ENCODE data around the gene FBXL16. TPM values are rescaled to one million over a fixed set of nuclear protein-coding genes. Genes with fewer than 3 reads are reported as not detected.

FBXL16 gene
- polyA plus RNA-seq, 1 donor from 2014 or later = 3.4 TPM

GRCh38 chr16:718389-718788, 12.8 kb upstream of the FBXL16 start:
- Histone ChIP-seq H3K27ac (ENCODE audit: low read length) (peak overlapping the region; percentile 89), H2AFZ (ENCODE audit: low read depth, low read length) (no peak overlapping the region), H3K4me2 (ENCODE audit: low read length) (no peak overlapping the region), H3K79me2 (replicated peaks; ENCODE audit: insufficient read depth, low read length) (peaks cover 10% of the 10 kb centered on the region), H3K9ac (ENCODE audit: low read length) (peak overlapping the region; percentile 90), H3K27me3 (ENCODE audit: insufficient read depth, low read depth, low read length) (no peaks in the 10 kb centered on the region), H3K4me3 (ENCODE audit: low read length) (no peak overlapping the region), H3K9me3 (ENCODE audit: low read length) (no peaks in the 10 kb centered on the region), H3K9me2 (ENCODE audit: insufficient read depth, low read length) (no peaks in the 10 kb centered on the region), H3F3A (ENCODE audit: insufficient read depth, low read length, poor library complexity, severe bottlenecking) (no peaks in the 10 kb centered on the region), H3K36me3 (ENCODE audit: insufficient read depth, low read length) (no peaks in the 10 kb centered on the region), H4K20me1 (ENCODE audit: insufficient read depth) (no peaks in the 10 kb centered on the region)
- TF ChIP-seq REST (IDR thresholded peaks at IDR 0.05; ENCODE audit: borderline replicate concordance) = no peak
- TF ChIP-seq RAD21 (conservative IDR thresholded peaks at IDR 0.05) = no peak
- no peak for TF ChIP-seq EP300 (conservative IDR thresholded peaks at IDR 0.05; ENCODE audit: poor library complexity, severe bottlenecking)
- TF ChIP-seq SMC3 (conservative IDR thresholded peaks at IDR 0.05; ENCODE audit: poor library complexity) = no peak
- TF ChIP-seq CTCF (IDR thresholded peaks at IDR 0.05; ENCODE audit: poor library complexity, severe bottlenecking) = no peak
- TF ChIP-seq MXI1 (conservative IDR thresholded peaks at IDR 0.05; ENCODE audit: poor library complexity, severe bottlenecking) = no peak
- no peak for TF ChIP-seq POLR2AphosphoS5 (IDR thresholded peaks at IDR 0.05)
- TF ChIP-seq TAF1 (IDR thresholded peaks at IDR 0.05; ENCODE audit: low read depth) = no peak
- no peak for TF ChIP-seq EZH2 (IDR thresholded peaks at IDR 0.05; ENCODE audit: borderline replicate concordance, insufficient read depth, low read length, poor library complexity, severe bottlenecking)

DNA sequence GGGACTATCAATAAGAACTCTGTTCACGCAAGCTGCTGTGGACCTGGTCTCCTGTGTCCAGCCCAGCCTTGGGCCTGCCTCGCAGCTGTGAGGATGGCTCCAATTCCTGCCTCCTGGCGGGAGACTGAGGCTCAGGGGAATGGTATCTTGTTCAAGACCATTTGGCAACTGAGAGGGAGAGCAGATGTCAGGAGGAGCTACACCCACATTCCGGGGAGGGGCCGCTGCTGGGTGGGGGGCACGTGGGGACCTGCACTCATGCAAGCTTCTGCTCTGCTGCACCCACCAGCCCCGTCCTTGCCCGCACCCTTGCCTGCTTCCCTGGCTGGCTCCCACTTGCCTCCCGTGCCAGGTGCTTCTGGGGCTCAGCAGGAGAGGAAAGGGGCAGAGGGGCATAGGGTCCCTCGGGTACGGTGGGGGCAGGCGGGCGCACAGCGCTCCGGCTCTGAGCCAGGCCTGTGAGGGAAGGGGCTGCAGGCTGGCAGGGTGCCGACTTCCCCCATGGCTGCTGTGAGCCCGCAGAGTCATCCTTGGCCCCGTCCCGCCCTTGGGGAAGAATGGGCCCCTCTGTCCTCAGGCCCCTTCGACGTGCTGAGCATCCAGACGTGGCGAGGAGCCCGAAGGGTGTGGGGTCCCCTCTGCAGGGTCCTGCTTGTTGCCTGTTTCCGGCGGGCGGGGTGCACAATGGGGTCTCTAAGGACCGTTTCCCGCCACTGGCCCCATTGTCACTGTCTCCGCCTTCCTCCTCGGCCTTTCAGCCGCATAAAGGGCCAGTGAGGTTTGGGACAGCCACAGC, 12.0 kb upstream of the FBXL16 start:
- TF ChIP-seq REST (IDR thresholded peaks at IDR 0.05; ENCODE audit: borderline replicate concordance) (no peak), EP300 (conservative IDR thresholded peaks at IDR 0.05; ENCODE audit: poor library complexity, severe bottlenecking) (no peak), POLR2AphosphoS5 (IDR thresholded peaks at IDR 0.05) (no peak), SMC3 (conservative IDR thresholded peaks at IDR 0.05; ENCODE audit: poor library complexity) (no peak), CTCF (IDR thresholded peaks at IDR 0.05; ENCODE audit: poor library complexity, severe bottlenecking) (no peak), TAF1 (IDR thresholded peaks at IDR 0.05; ENCODE audit: low read depth) (no peak), MXI1 (conservative IDR thresholded peaks at IDR 0.05; ENCODE audit: poor library complexity, severe bottlenecking) (no peak)
- Histone ChIP-seq H3K36me3 (ENCODE audit: insufficient read depth, low read length) (no peaks in the 10 kb centered on the region), H3K27ac (ENCODE audit: low read length) (no peak overlapping the region), H3K27me3 (ENCODE audit: insufficient read depth, low read depth, low read length) (no peaks in the 10 kb centered on the region), H3F3A (ENCODE audit: insufficient read depth, low read length, poor library complexity, severe bottlenecking) (no peaks in the 10 kb centered on the region), H3K4me2 (ENCODE audit: low read length) (no peak overlapping the region), H3K4me3 (ENCODE audit: low read length) (no peak overlapping the region), H3K9me2 (ENCODE audit: insufficient read depth, low read length) (no peaks in the 10 kb centered on the region), H3K79me2 (replicated peaks; ENCODE audit: insufficient read depth, low read length) (peaks cover 10% of the 10 kb centered on the region), H3K9ac (ENCODE audit: low read length) (peak overlapping the region; percentile 90), H4K20me1 (ENCODE audit: insufficient read depth) (no peaks in the 10 kb centered on the region), H3K9me3 (ENCODE audit: low read length) (no peaks in the 10 kb centered on the region), H2AFZ (ENCODE audit: low read depth, low read length) (no peak overlapping the region)
